Measurements from ENCODE around the gene PSRC1.

DNA sequence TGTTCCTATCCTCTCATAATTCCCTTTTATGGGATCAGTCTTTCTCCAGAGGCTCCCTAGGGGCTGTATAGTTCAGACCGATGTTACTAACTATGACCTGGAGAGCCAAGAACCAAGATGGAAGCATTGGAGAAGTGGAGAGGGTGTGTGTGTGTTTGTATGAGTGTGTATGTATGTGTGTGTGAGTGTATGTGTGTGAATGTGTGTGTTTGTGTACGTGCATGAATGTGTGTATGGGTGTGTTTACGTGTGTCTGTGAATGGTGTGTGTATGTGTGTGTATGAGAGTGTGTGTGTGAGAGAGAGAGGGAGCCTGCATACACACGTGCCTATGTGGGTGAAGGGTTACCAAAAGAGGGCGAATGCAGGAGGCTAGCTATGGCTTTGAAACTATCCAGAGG, 18.9 kb upstream of the PSRC1 start:
- TF ChIP-seq FOXM1 (IDR thresholded peaks at IDR 0.05; ENCODE audit: borderline replicate concordance) (no peak), NFRKB (IDR thresholded peaks at IDR 0.05) (no peak), SUZ12 (IDR thresholded peaks at IDR 0.05) (no peak), TARDBP (IDR thresholded peaks at IDR 0.05) (no peak), CTBP1 (IDR thresholded peaks at IDR 0.05; ENCODE audit: borderline replicate concordance) (no peak), BHLHE40 (IDR thresholded peaks at IDR 0.05; ENCODE audit: borderline replicate concordance) (no peak), FOXK2 (IDR thresholded peaks at IDR 0.05) (no peak), SP1 (IDR thresholded peaks at IDR 0.05) (no peak), L3MBTL2 (conservative IDR thresholded peaks at IDR 0.05) (no peak), ARNT (IDR thresholded peaks at IDR 0.05) (no peak), ELF4 (IDR thresholded peaks at IDR 0.05) (no peak)
- TF ChIP-seq, protein P1, sequence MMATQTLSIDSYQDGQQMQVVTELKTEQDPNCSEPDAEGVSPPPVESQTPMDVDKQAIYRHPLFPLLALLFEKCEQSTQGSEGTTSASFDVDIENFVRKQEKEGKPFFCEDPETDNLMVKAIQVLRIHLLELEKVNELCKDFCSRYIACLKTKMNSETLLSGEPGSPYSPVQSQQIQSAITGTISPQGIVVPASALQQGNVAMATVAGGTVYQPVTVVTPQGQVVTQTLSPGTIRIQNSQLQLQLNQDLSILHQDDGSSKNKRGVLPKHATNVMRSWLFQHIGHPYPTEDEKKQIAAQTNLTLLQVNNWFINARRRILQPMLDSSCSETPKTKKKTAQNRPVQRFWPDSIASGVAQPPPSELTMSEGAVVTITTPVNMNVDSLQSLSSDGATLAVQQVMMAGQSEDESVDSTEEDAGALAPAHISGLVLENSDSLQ (IDR thresholded peaks at IDR 0.05), result no peak

Data from HEK293T (cell line).